Measurements from ENCODE around the gene KRTAP4-4. TPM values are rescaled to one million over a fixed set of nuclear protein-coding genes. Genes with fewer than 3 reads are reported as not detected.

The KRTAP4-4 gene
- total and polyA plus RNA-seq, 8 donors: not detected

DNA sequence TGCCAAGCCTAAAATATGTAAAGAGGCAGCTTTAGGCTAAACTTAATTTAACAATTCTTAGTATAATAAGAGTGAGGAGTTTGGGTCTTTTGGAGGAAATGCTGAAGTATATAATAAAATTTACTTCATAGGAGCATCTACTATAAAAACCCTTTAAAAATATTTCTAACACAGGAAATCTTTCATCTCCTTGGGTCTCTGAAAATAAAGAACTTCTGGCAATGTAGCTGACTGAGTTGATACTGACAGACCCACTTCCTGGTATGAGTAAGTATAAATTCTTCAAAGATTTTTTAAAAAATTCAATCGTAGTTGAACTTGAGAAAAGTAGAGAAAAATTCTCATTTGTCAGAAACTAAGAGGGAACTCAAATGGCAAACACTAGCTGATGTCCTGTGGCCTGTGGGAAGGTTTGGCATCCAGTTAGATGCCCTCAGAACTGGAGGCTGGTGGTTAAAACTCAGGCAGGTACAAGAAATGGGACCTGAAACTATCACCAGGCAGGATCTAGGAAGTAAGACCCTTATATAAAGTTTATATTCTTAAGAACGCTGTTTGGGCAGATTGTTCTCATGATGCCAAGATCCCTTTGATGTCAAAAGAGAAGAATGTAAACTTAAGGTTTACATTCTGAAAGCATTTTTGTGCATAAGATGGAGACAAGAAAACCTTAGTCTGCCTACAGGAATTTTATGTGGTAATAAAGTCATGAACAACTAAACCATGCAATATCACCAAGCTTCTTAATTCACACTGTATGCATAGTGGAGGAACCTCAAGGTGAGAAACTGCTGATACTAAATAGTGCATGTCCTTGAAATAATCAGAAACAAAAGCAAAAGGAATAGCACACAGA, 26.4 kb downstream of the KRTAP4-4 start:
- no peaks in the 10 kb centered on the region for H3K36me3 ChIP-seq
- WGBS, 5 donors: 59 to 76% (median 65%) methylated on average over 2 of the region's 2 CpGs
- no peak overlapping the region for H3K4me3 ChIP-seq
- no peaks in the 10 kb centered on the region for H3K27me3 ChIP-seq
- intact Hi-C loops (cut with DNase I; ENCODE audit: low total_unique reads): no loop called here
- no peak overlapping the region for H3K27ac ChIP-seq
- DNase-seq: no peak
- TF ChIP-seq POLR2AphosphoS5 (IDR thresholded peaks at IDR 0.05): no peak
- TF ChIP-seq EP300 (IDR thresholded peaks at IDR 0.05): no peak
- TF ChIP-seq POLR2A (IDR thresholded peaks at IDR 0.05): no peak
- no peak for TF ChIP-seq CTCF (IDR thresholded peaks at IDR 0.05)
- H3K4me1 ChIP-seq: no peaks in the 10 kb centered on the region
- H3K9me3 ChIP-seq: peaks cover 0 to 5% (median 0%) of the 10 kb centered on the region in 4 donors

GRCh38 chr17:41131979-41132378, 28.6 kb downstream of the KRTAP4-4 start:
- no peaks in the 10 kb centered on the region for H3K9me3 ChIP-seq
- intact Hi-C loops (cut with DNase I; ENCODE audit: low total_unique reads): no loop called here
- H3K27ac ChIP-seq: no peak overlapping the region
- no peak for DNase-seq
- H3K27me3 ChIP-seq: no peaks in the 10 kb centered on the region
- TF ChIP-seq CTCF (IDR thresholded peaks at IDR 0.05): no peak
- TF ChIP-seq EP300 (IDR thresholded peaks at IDR 0.05): no peak
- TF ChIP-seq POLR2AphosphoS5 (IDR thresholded peaks at IDR 0.05): no peak
- TF ChIP-seq POLR2A (IDR thresholded peaks at IDR 0.05): no peak
- no peak overlapping the region for H3K4me3 ChIP-seq
- H3K36me3 ChIP-seq: no peaks in the 10 kb centered on the region
- WGBS, 5 donors: 79 to 87% (median 81%) methylated on average over 3 of the region's 3 CpGs
- no peaks in the 10 kb centered on the region for H3K4me1 ChIP-seq

GRCh38 chr17:41127371-41127770, 33.2 kb downstream of the KRTAP4-4 start:
- TF ChIP-seq POLR2AphosphoS5 (IDR thresholded peaks at IDR 0.05): no peak
- TF ChIP-seq CTCF (IDR thresholded peaks at IDR 0.05): no peak
- TF ChIP-seq POLR2A (IDR thresholded peaks at IDR 0.05): no peak
- TF ChIP-seq EP300 (IDR thresholded peaks at IDR 0.05): no peak

GRCh38 chr17:41126412-41126811, 34.1 kb downstream of the KRTAP4-4 start:
- TF ChIP-seq CTCF (IDR thresholded peaks at IDR 0.05) (no peak), POLR2AphosphoS5 (IDR thresholded peaks at IDR 0.05) (no peak), EP300 (IDR thresholded peaks at IDR 0.05) (no peak), POLR2A (IDR thresholded peaks at IDR 0.05) (no peak)
- DNase-seq: no peak
- intact Hi-C loops (cut with DNase I; ENCODE audit: low total_unique reads): no loop called here
- Histone ChIP-seq H3K27me3 (peaks cover 0 to 8% (median 6%) of the 10 kb centered on the region in 3 donors), H3K36me3 (no peaks in the 10 kb centered on the region), H3K4me1 (no peaks in the 10 kb centered on the region), H3K9me3 (no peaks in the 10 kb centered on the region), H3K27ac (no peak overlapping the region), H3K4me3 (no peak overlapping the region)
- WGBS, 5 donors: 78 to 86% (median 86%) methylated on average over 3 of the region's 3 CpGs

More at GRCh38 chr17:41127371-41127770, 33.2 kb downstream of the KRTAP4-4 start:
- H3K27ac ChIP-seq: no peak overlapping the region
- DNase-seq: no peak
- peaks cover 0 to 8% (median 6%) of the 10 kb centered on the region in 3 donors for H3K27me3 ChIP-seq
- H3K9me3 ChIP-seq: no peaks in the 10 kb centered on the region
- WGBS, 5 donors: 28 to 56% (median 41%) methylated on average over 1 of the region's 1 CpG
- no peaks in the 10 kb centered on the region for H3K36me3 ChIP-seq
- intact Hi-C loops (cut with DNase I; ENCODE audit: low total_unique reads): no loop called here
- H3K4me3 ChIP-seq: no peak overlapping the region
- no peaks in the 10 kb centered on the region for H3K4me1 ChIP-seq

Measured in stomach (tissue), 9 donors.